Activated CD8-positive, alpha-beta T cell treated with anti-CD3 and anti-CD28 coated beads for 36 hours (primary cell): ENCODE measurements around the gene PLRG1. TPM values are rescaled to one million over a fixed set of nuclear protein-coding genes. Genes with fewer than 3 reads are reported as not detected.

ENCODE experiments used
- ATAC-seq: fragments of 200-7000 bp; cut with Tn5 transposase; one replicate; pipeline ENCODE4 v1.10.0; 2021; ENCODE audit warnings: mild to moderate bottlenecking, moderate library complexity
- CTCF ChIA-PET: fragments of 350-600 bp; sonication (Branson Sonifier 250); formaldehyde crosslinking; loops from one replicate; lab custom pipeline; 2021; ENCODE audit warnings: antibody characterized with exemption; lab: Charles Lee
- POLR2A ChIA-PET: fragments of 350-600 bp; sonication (Branson Sonifier 250); formaldehyde crosslinking; loops from one replicate; lab custom pipeline; 2021; ENCODE audit warnings: antibody characterized with exemption; lab: Charles Lee
- DNase-seq: peaks from one replicate; pipeline ENCODE4 v3.0.0-alpha.2; 2020
- H3K27ac Mint-ChIP-seq: one replicate; pipeline ENCODE4 v1.8.0; 2021; ENCODE audit warnings: mild to moderate bottlenecking, mixed read lengths
- H3K27me3 Mint-ChIP-seq: one replicate; pipeline ENCODE4 v1.8.0; 2021; ENCODE audit warnings: mixed read lengths
- H3K36me3 Mint-ChIP-seq: one replicate; pipeline ENCODE4 v1.8.0; 2021; ENCODE audit warnings: low read depth, mixed read lengths
- H3K4me1 Mint-ChIP-seq: one replicate; pipeline ENCODE4 v1.8.0; 2021; ENCODE audit warnings: low read depth, mixed read lengths
- H3K4me3 Mint-ChIP-seq: one replicate; pipeline ENCODE4 v1.8.0; 2021; ENCODE audit warnings: mild to moderate bottlenecking, moderate library complexity, mixed read lengths
- H3K9me3 Mint-ChIP-seq: one replicate; pipeline ENCODE4 v1.8.0; 2021; ENCODE audit warnings: mixed read lengths
- intact Hi-C: fragments of 100-400 bp; cut with micrococcal nuclease; formaldehyde crosslinking; loops from one replicate; pipeline ENCODE4 v1.10.0; 2022
- total RNA-seq, 2 experiments: library from RNA; stranded (reverse); gene quantifications; one replicate each; pipeline ENCODE4 v1.2.3, GENCODE V29; 2021
- TF ChIP-seq, protein P1 (sequence below): fragments of 200-600 bp; IDR thresholded peaks from one replicate; pipeline ENCODE4 v1.8.0; 2022; ENCODE audit warnings: antibody characterized with exemption, mild to moderate bottlenecking

PLRG1 gene
- total RNA-seq, 2 experiments from 2014 or later: 114 to 121 TPM

DNA sequence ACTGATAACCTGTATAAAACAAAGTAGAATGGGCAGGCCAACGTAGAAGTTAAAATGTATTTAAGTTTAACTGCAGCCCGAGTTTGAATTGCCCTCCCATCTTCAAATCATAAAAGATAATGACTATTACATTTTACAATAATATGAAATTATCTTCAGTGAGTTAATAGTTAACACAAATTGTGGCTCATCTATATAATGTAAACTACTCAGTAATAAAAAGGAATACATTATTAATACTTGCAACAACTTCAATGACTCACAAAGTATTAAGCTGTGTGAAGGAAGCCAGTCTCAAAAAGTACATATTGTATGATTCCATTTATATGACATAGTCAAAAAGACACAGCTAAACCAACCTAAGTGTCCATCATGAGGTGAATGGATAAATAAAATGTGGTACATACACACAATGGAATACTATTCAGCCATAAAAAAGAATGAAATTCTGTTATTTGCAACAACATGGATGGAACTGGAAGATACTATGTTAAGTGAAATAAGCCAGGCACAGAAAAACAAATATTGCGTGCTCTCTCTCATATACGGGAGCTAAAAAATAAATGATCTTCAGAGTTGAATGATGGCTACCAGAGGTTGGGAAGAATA is 7.8 kb downstream of the PLRG1 start:
- H3K9me3 Mint-ChIP-seq: no peaks in the 10 kb centered on the region
- intact Hi-C loops: no loop called here
- ChIA-PET POLR2A (no interaction called here), CTCF (no interaction called here)
- H3K27ac Mint-ChIP-seq: no peak overlapping the region
- DNase-seq (no peak), ATAC-seq (no peak)
- H3K36me3 Mint-ChIP-seq: peaks cover 48% of the 10 kb centered on the region
- peaks cover 9% of the 10 kb centered on the region for H3K4me1 Mint-ChIP-seq
- TF ChIP-seq, protein P1, sequence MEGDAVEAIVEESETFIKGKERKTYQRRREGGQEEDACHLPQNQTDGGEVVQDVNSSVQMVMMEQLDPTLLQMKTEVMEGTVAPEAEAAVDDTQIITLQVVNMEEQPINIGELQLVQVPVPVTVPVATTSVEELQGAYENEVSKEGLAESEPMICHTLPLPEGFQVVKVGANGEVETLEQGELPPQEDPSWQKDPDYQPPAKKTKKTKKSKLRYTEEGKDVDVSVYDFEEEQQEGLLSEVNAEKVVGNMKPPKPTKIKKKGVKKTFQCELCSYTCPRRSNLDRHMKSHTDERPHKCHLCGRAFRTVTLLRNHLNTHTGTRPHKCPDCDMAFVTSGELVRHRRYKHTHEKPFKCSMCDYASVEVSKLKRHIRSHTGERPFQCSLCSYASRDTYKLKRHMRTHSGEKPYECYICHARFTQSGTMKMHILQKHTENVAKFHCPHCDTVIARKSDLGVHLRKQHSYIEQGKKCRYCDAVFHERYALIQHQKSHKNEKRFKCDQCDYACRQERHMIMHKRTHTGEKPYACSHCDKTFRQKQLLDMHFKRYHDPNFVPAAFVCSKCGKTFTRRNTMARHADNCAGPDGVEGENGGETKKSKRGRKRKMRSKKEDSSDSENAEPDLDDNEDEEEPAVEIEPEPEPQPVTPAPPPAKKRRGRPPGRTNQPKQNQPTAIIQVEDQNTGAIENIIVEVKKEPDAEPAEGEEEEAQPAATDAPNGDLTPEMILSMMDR: no peak
- H3K27me3 Mint-ChIP-seq: no peaks in the 10 kb centered on the region
- no peak overlapping the region for H3K4me3 Mint-ChIP-seq

DNA sequence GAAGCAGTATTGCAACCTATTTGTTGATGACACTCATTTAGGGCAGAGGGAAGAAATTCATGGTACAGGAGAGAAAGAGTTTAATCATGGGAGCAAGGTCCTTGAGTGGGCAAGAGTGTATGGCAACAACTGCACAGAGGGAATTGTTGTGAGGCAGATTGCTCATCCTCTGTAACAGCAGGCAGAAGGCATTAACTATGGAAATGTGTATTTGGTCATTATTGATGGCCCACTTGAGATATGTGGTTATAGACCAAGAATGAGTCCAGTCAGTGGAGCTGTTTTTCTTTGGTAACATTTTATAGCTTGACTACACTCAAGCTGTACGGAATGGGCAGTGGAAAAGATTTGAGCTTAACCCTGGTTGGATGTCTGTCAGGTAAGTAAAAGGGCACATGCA is 15.9 kb downstream of the PLRG1 start:
- H3K9me3 Mint-ChIP-seq: no peaks in the 10 kb centered on the region
- TF ChIP-seq, protein P1: no peak
- H3K27me3 Mint-ChIP-seq: no peaks in the 10 kb centered on the region
- intact Hi-C loops: no loop called here
- H3K4me3 Mint-ChIP-seq: no peak overlapping the region
- ATAC-seq (no peak), DNase-seq (no peak)
- H3K36me3 Mint-ChIP-seq: peaks cover 12% of the 10 kb centered on the region
- CTCF ChIA-PET: interaction anchor here (0.6 kb wide), 1 partner anchor 25 kb away, joined by 3 read pairs; no protein-coding TSS in a partner anchor
- H3K27ac Mint-ChIP-seq: peak overlapping the region; percentile 4
- POLR2A ChIA-PET: no interaction called here
- no peaks in the 10 kb centered on the region for H3K4me1 Mint-ChIP-seq

DNA sequence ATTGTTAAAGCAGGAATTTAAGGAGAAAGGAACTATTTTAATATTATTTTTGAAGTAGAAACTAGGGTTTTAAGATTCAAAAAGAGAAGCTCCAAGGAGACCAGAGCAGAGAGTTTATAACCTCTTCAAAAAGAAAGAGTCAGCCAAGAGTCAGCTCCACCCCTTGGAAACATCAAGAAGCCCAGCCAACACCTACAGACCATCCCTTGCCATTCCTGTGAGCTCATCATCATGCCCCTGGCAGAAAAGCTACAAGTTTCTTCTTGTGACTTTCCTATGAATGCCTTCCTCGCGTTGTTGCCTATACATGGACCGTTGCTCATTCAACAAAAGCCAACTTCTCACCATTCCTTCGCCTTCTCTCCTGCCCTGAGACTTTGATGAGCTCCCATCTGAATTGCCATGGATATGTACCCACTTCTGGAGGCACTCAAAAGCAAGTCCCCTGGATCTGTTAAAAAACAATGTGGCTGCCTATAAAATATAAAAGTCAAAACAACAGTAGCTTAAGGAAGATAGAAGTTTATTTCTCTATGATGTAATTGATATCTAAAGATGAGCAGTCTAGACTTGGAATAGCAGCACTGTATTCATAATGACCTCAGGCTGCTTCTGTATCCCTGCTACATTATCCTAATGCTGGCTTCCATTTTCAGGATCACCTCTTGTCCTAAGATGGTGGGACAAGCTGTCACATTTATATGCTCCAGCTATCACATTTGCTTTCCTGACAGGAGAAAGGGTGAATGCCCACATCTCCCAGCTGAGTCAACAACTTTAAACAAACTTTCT is 20.3 kb downstream of the PLRG1 start:
- POLR2A ChIA-PET: no interaction called here
- H3K4me3 Mint-ChIP-seq: no peak overlapping the region
- ATAC-seq: no peak
- intact Hi-C loops: no loop called here
- CTCF ChIA-PET: interaction anchor here (1.2 to 1.3 kb wide), 2 partner anchors 19 to 22 kb away, joined by 4 to 6 read pairs; no protein-coding TSS in a partner anchor
- no peaks in the 10 kb centered on the region for H3K36me3 Mint-ChIP-seq
- no peak for DNase-seq
- TF ChIP-seq, protein P1: no peak
- H3K9me3 Mint-ChIP-seq: no peaks in the 10 kb centered on the region
- H3K4me1 Mint-ChIP-seq: no peaks in the 10 kb centered on the region
- peaks cover 13% of the 10 kb centered on the region for H3K27me3 Mint-ChIP-seq
- H3K27ac Mint-ChIP-seq: no peak overlapping the region

DNA sequence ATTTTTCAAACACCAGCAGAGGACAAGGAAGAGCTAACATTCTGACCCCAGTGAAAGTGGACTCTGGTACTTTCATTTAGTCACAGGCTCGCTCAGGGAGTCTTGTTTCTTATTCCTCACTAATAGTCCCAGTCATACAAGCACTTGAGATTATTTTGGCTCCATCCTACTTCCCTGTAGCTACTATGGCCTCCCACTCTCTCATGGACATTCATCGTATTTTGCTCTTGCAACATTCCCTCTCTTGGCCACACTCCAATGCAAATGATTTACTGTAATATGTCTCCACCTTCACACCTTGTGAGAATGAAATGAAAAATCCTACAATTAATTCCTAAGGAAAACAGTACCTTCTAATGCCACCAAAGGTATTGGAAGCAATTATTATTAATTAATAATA is 21.3 kb downstream of the PLRG1 start:
- Mint-ChIP-seq H3K27ac (no peak overlapping the region), H3K36me3 (no peaks in the 10 kb centered on the region), H3K4me1 (no peaks in the 10 kb centered on the region), H3K27me3 (peaks cover 21% of the 10 kb centered on the region), H3K4me3 (no peak overlapping the region), H3K9me3 (no peaks in the 10 kb centered on the region)
- intact Hi-C loops: no loop called here
- ChIA-PET POLR2A (interaction anchor here (0.6 kb wide), 1 partner anchor 21 kb away, joined by 3 read pairs; the partner anchor contains the start of gene PLRG1), CTCF (interaction anchor here (1.1 kb wide), 2 partner anchors 15 to 20 kb away, joined by 3 read pairs; no protein-coding TSS in a partner anchor)
- DNase-seq (no peak), ATAC-seq (no peak)
- TF ChIP-seq, protein P1: no peak

DNA sequence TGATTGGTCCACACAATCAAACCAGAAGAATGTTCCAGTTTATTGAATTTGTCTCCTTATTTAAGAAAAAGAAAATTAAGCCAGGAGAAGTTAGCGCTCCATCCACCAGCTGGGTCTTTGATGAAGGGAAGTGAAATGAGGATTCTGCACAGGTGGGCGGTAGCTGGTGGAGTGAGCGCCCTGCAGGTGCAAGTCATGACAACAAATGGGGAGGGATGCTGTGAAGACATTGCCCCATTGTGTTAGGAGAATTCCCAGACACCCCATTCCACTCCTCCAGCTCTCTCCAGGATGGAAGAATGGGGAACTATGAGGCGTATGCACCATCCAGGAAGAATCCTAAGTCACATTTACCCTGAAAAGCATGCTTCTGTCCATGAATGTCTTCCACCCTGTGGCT is 22.9 kb downstream of the PLRG1 start:
- ChIA-PET POLR2A (no interaction called here), CTCF (no interaction called here)
- no peaks in the 10 kb centered on the region for H3K4me1 Mint-ChIP-seq
- H3K36me3 Mint-ChIP-seq: no peaks in the 10 kb centered on the region
- H3K27me3 Mint-ChIP-seq: peaks cover 26% of the 10 kb centered on the region
- no peak overlapping the region for H3K27ac Mint-ChIP-seq
- ATAC-seq (no peak), DNase-seq (no peak)
- H3K4me3 Mint-ChIP-seq: no peak overlapping the region
- intact Hi-C loops: no loop called here
- H3K9me3 Mint-ChIP-seq: no peaks in the 10 kb centered on the region
- TF ChIP-seq, protein P1: no peak
